Left kidney (tissue), 2 donors: Measurements from ENCODE around the gene SERGEF. TPM values are rescaled to one million over a fixed set of nuclear protein-coding genes. Genes with fewer than 3 reads are reported as not detected.
"Not testable (repeated sequence)": the region's sequence is repeated elsewhere in the genome, so short reads cannot be mapped to it uniquely, and the experiment has no call there.

Source experiments
- DNase-seq: peaks from one replicate; pipeline ENCODE4 v3.0.0-alpha.2; 2013
- polyA plus RNA-seq: library from polyadenylated mRNA; unstranded; fragments of 120-200 nt; gene quantifications from one replicate; pipeline ENCODE4 v1.2.1, GENCODE V29; 2013; ENCODE audit not compliant: insufficient read length

SERGEF gene
- polyA plus RNA-seq, 1 donor = 18.1 TPM

GRCh38 chr11:17907046-17907445, 105.8 kb downstream of the SERGEF start:
- DNase-seq = no peak

GRCh38 chr11:17906436-17906835, 106.4 kb downstream of the SERGEF start:
- DNase-seq = no peak

GRCh38 chr11:17905477-17905876, 107.4 kb downstream of the SERGEF start:
- no peak for DNase-seq

- no peak for DNase-seq
Measured at GRCh38 chr11:17901481-17901880, 111.4 kb downstream of the SERGEF start.

- no peak for DNase-seq
Measured at GRCh38 chr11:17898782-17899181, 114.1 kb downstream of the SERGEF start.

- DNase-seq = no peak
Measured at GRCh38 chr11:17898071-17898470, 114.8 kb downstream of the SERGEF start.

GRCh38 chr11:17897495-17897894, 115.4 kb downstream of the SERGEF start:
- no peak for DNase-seq

- not testable (repeated sequence) for DNase-seq
Measured at GRCh38 chr11:17896496-17897151, 116.2 kb downstream of the SERGEF start.

- DNase-seq = no peak
Measured at GRCh38 chr11:17894929-17895658, 117.8 kb downstream of the SERGEF start.

GRCh38 chr11:17892409-17892808, 120.4 kb downstream of the SERGEF start:
- DNase-seq = no peak

GRCh38 chr11:17890325-17890724, 122.5 kb downstream of the SERGEF start:
- no peak for DNase-seq

- peak; percentile 14 for DNase-seq
Measured at GRCh38 chr11:17887779-17888178, 125.1 kb downstream of the SERGEF start.

GRCh38 chr11:17883946-17884345, 128.9 kb downstream of the SERGEF start:
- DNase-seq = no peak

GRCh38 chr11:17883057-17883456, 129.8 kb downstream of the SERGEF start:
- DNase-seq = no peak

GRCh38 chr11:17878743-17879142, 134.1 kb downstream of the SERGEF start:
- no peak for DNase-seq

- no peak for DNase-seq
Measured at GRCh38 chr11:17877886-17878285, 135.0 kb downstream of the SERGEF start.

GRCh38 chr11:17876827-17877226, 136.0 kb downstream of the SERGEF start:
- no peak for DNase-seq

GRCh38 chr11:17875891-17876290, 137.0 kb downstream of the SERGEF start:
- no peak for DNase-seq

GRCh38 chr11:17873586-17873985, 139.3 kb downstream of the SERGEF start:
- DNase-seq = no peak

- DNase-seq = not testable (repeated sequence)
Measured at GRCh38 chr11:17868398-17868797, 144.4 kb downstream of the SERGEF start.

GRCh38 chr11:17867341-17867740, 145.5 kb downstream of the SERGEF start:
- DNase-seq = no peak

- no peak for DNase-seq
Measured at GRCh38 chr11:17865765-17866428, 146.9 kb downstream of the SERGEF start.

GRCh38 chr11:17864478-17864941, 148.3 kb downstream of the SERGEF start:
- DNase-seq = no peak
